K562 (cell line): Measurements from ENCODE around the gene PDE9A. TPM values are rescaled to one million over a fixed set of nuclear protein-coding genes. Genes with fewer than 3 reads are reported as not detected.

Source experiments
- ATAC-seq: fragments of 200-7000 bp; cut with Tn5 transposase; 3 replicates; pipeline ENCODE4 v1.9.1; 2020; ENCODE audit warnings: moderate library complexity
- BruUV-seq: library from RNA; stranded (reverse); fragments of 400-500 nt; replicated peaks from 2 replicates; lab custom pipeline; 2021; lab: Mats Ljungman, UMichigan
- CTCF ChIA-PET: fragments of 300-600 bp; formaldehyde crosslinking; extraction: SDS; loops from one replicate; lab custom pipeline; 2021; ENCODE audit warnings: low intra/inter-chr PET ratio; lab: Yijun Ruan, JAX
- POLR2A ChIA-PET: fragments of 300-600, 350-650 bp; sonication (Branson Sonifier 250); formaldehyde crosslinking; extraction: SDS; loops from one replicate; lab custom pipeline; 2021; ENCODE audit warnings: antibody characterized with exemption, inconsistent platforms; lab: Yijun Ruan, JAX
- DNase-seq, 4 experiments: peaks; one replicate each; pipeline versions ENCODE4 v3.0.0 to v3.0.0-alpha.2; 2011 to 2018; ENCODE audit warnings: low spot score in 3 of 4, mixed read lengths in 3 of 4; ENCODE audit errors: extremely low read depth in 1 of 4
- FAIRE-seq: peaks from 2 replicates; lab custom pipeline; 2011; peaks lifted over from hg19 to GRCh38; lab: Jason Lieb, UNC
- H2AFZ ChIP-seq: 2 replicates; pipeline ENCODE4 v1.6.0; 2011; ENCODE audit warnings: low read depth, low read length, control low read depth, inconsistent platforms
- H3K27ac ChIP-seq: fragments of 200-600 bp; 3 replicates; pipeline ENCODE4 v1.8.0; 2011; ENCODE audit warnings: low read depth, mild to moderate bottlenecking, control low read depth, inconsistent platforms, low read length, moderate library complexity, mixed read lengths; ENCODE audit errors: extremely low read depth
- H3K27me3 ChIP-seq, 2 experiments: fragments of 300-600 bp in 1 of 2; 2 replicates in 1 of 2; 3 replicates in 1 of 2; pipeline versions ENCODE4 v1.6.0 to v1.8.0; 2011; ENCODE audit warnings: inconsistent platforms in 2 of 2, low read length in 2 of 2, mild to moderate bottlenecking in 1 of 2, mixed read lengths in 1 of 2, moderate library complexity in 1 of 2; ENCODE audit not compliant: control insufficient read depth in 2 of 2, insufficient read depth in 2 of 2
- H3K36me3 ChIP-seq: fragments of 300-600 bp; 3 replicates; pipeline ENCODE4 v1.8.0; 2011; ENCODE audit warnings: mild to moderate bottlenecking, low read length, inconsistent platforms; ENCODE audit not compliant: control insufficient read depth, insufficient read depth
- H3K4me1 ChIP-seq, 2 experiments: fragments of 200-600 bp in 1 of 2; replicated peaks in 1 of 2; 2 replicates in 1 of 2; 3 replicates in 1 of 2; pipeline versions ENCODE4 v1.5.1 to v1.8.0; 2011; ENCODE audit warnings: inconsistent platforms in 2 of 2, low read length in 2 of 2, mild to moderate bottlenecking in 1 of 2, mixed read lengths in 1 of 2, moderate library complexity in 1 of 2; ENCODE audit not compliant: control insufficient read depth in 2 of 2, insufficient read depth in 2 of 2
- H3K4me2 ChIP-seq: 2 replicates; pipeline ENCODE4 v1.6.1; 2011; ENCODE audit warnings: low read length, control low read depth, inconsistent platforms, mixed read lengths; ENCODE audit not compliant: insufficient read depth
- H3K4me3 ChIP-seq: fragments of 200-600 bp; sonication (generic), shearing (Covaris generic); 2 replicates; pipeline ENCODE4 v1.5.1; 2016; ENCODE audit warnings: control low read depth, inconsistent platforms
- H3K79me2 ChIP-seq: fragments of 200-600 bp; 3 replicates; pipeline ENCODE4 v1.8.0; 2011; ENCODE audit warnings: low read length, inconsistent platforms; ENCODE audit not compliant: control insufficient read depth, insufficient read depth
- H3K9ac ChIP-seq, 2 experiments: 2 replicates each; pipeline versions ENCODE4 v1.6.0 to v1.6.1; 2011; ENCODE audit warnings: low read depth in 2 of 2, low read length in 2 of 2, control low read depth in 1 of 2, inconsistent platforms in 1 of 2, mild to moderate bottlenecking in 1 of 2, mixed read lengths in 1 of 2; ENCODE audit not compliant: insufficient read depth in 1 of 2
- H3K9me1 ChIP-seq: one replicate; pipeline ENCODE4 v1.6.0; 2011; ENCODE audit warnings: inconsistent platforms, mild to moderate bottlenecking, low read length, moderate library complexity; ENCODE audit not compliant: control insufficient read depth, insufficient read depth
- H3K9me3 ChIP-seq: replicated peaks from 2 replicates; pipeline ENCODE4 v1.5.1; 2011; ENCODE audit warnings: low read depth, low read length, inconsistent platforms; ENCODE audit not compliant: control insufficient read depth, insufficient read depth
- H4K20me1 ChIP-seq: replicated peaks from 2 replicates; pipeline ENCODE4 v1.6.1; 2011; ENCODE audit warnings: low read length, inconsistent platforms, mixed read lengths; ENCODE audit not compliant: control insufficient read depth, insufficient read depth
- BHLHE40 ChIP-seq: IDR thresholded peaks from 2 replicates; pipeline ENCODE4 v1.6.1; 2011; ENCODE audit warnings: low read length, improper control_type of control experiment
- DACH1 ChIP-seq: fragments of 450-650 bp; IDR thresholded peaks from 2 replicates; pipeline ENCODE4 v1.6.1; 2018; ENCODE audit not compliant: partially characterized antibody
- ETV6 ChIP-seq, 3 experiments: fragments of 150-350 bp in 1 of 3; sonication (generic) in 1 of 3; formaldehyde crosslinking in 1 of 3; IDR thresholded peaks; 2 replicates each; pipeline versions ENCODE4 v1.6.1 to v1.8.0; 2014 to 2022; ENCODE audit warnings: borderline replicate concordance in 2 of 3, low read depth in 2 of 3, antibody characterized with exemption in 1 of 3, low read length in 1 of 3, mild to moderate bottlenecking in 1 of 3, missing genetic modification reagents in 1 of 3
- TRIM28 ChIP-seq: fragments of 450-650 bp; IDR thresholded peaks from 2 replicates; pipeline ENCODE4 v1.6.1; 2017
- ZNF175 ChIP-seq: fragments of 200-800 bp; sonication (Bioruptor generic); IDR thresholded peaks from 2 replicates; pipeline ENCODE4 v1.6.1; 2016; ENCODE audit warnings: low read depth, mild to moderate bottlenecking, missing genetic modification characterization, missing compliant biosample characterization
- WGBS: fragments of 100-300 bp; shearing (Covaris generic); methylation state at CpG from one replicate; pipeline ENCODE4 v1.1.6; 2016; ENCODE audit warnings: low coverage, mixed read lengths; ENCODE audit not compliant: insufficient coverage; ENCODE audit errors: missing lambda C conversion rate; 5-methylcytosine and 5-hydroxymethylcytosine counted together
- in situ Hi-C: fragments of 300-500 bp; cut with MboI; formaldehyde crosslinking; loops from 4 replicates; pipeline ENCODE4 v1.15.0; 2018; ENCODE audit warnings: inconsistent platforms, mixed read lengths
- intact Hi-C: fragments of 100-400 bp; cut with micrococcal nuclease; formaldehyde crosslinking; loops from 2 replicates; pipeline ENCODE4 v1.14.2; 2022
- polyA plus RNA-seq, 8 experiments: library from polyadenylated mRNA; depleted of rRNA in 4 of 8; stranded (reverse) in 5 of 8; unstranded in 3 of 8; fragments of >200 nt; fragmentation: Nextera tagmentation in 2 of 8; fragmentation: Illumina TruSeq in 1 of 8; extraction: Ambion mirVana in 2 of 8; extraction: Trizol in 1 of 8; gene quantifications; 2 replicates each; pipeline versions ENCODE4 v1.2.1 to v1.2.3, GENCODE V29; 2011 to 2014; ENCODE audit warnings: inconsistent platforms in 1 of 8, missing spikeins in 1 of 8
- total RNA-seq, 7 experiments: library from RNA; depleted of rRNA in 6 of 7; stranded (reverse); fragments of >200 nt in 6 of 7; fragmentation: Illumina TruSeq in 2 of 7; extraction: Trizol in 2 of 7; gene quantifications; 2 replicates each; pipeline versions ENCODE4 v1.2.1 to v1.2.3, GENCODE V29; 2011 to 2021; ENCODE audit warnings: low replicate concordance in 1 of 7
- TF ChIP-seq, protein P1 (sequence below), 2 experiments: fragments of 450-650 bp in 1 of 2; sonication (generic) in 1 of 2; formaldehyde crosslinking in 1 of 2; IDR thresholded peaks in 1 of 2; conservative IDR thresholded peaks in 1 of 2; 2 replicates each; pipeline versions ENCODE4 v1.6.1 to v1.8.1; 2016 to 2023; ENCODE audit warnings: mild to moderate bottlenecking in 2 of 2, moderate library complexity in 2 of 2, inconsistent platforms in 1 of 2, missing genetic modification reagents in 1 of 2
- TF ChIP-seq, protein P2 (sequence below): sonication (generic); formaldehyde crosslinking; IDR thresholded peaks from 2 replicates; pipeline ENCODE4 v1.8.1; 2023; ENCODE audit warnings: missing genetic modification reagents, mild to moderate bottlenecking, borderline replicate concordance

The PDE9A gene
- total and polyA plus RNA-seq, 9 of the 15 experiments (the other 6 are each of a cell fraction or from before 2014, with no cell fraction given) = 0.07 to 0.27 TPM; not detected in 7

DNA sequence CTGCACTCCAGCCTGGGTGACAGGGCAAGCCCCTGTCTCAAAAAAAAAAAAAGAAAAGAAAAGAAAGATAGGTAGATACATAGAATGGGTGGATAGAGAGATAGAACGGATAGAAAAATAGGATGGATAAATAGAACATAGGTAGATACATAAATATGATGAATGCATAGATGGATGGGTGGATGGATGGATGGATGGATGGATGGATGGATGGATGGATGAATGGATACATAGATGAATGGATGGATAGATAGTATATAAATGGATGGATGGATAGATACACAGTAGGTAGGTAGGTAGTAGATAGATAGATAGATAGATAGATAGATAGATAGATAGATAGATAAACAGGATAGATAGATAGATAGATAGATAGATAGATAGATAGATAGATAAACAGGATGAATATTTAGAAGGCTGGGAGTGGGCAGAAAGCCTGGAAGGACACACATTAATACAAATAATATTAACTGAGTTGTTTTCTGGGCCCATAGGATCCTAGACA, 87.0 kb downstream of the PDE9A start:
- TF ChIP-seq DACH1 = peak; percentile 96
- TF ChIP-seq, protein P1, sequence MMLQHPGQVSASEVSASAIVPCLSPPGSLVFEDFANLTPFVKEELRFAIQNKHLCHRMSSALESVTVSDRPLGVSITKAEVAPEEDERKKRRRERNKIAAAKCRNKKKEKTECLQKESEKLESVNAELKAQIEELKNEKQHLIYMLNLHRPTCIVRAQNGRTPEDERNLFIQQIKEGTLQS (IDR thresholded peaks at IDR 0.05) = no peak
- TF ChIP-seq, protein P1 (CRISPR knock-in tag; conservative IDR thresholded peaks at IDR 0.05) = no peak
- CTCF ChIA-PET = interaction anchor here (0.7 kb wide), 1 partner anchor 42 kb away, joined by 3 read pairs; no protein-coding TSS in a partner anchor
- H3K4me1 ChIP-seq = no peaks in the 10 kb centered on the region
- intact Hi-C loops (no loop called here), in situ Hi-C loops (no loop called here)
- no peak overlapping the region for H3K4me2 ChIP-seq
- no peak for FAIRE-seq
- WGBS = 0% methylated on average over 1 of the region's 1 CpG
- no peak overlapping the region for H2AFZ ChIP-seq
- H4K20me1 ChIP-seq = 0 out of 2 replicates have a peak, but pooled peaks cover 4% of the 10 kb centered on the region
- no peak overlapping the region for H3K9ac ChIP-seq
- H3K27ac ChIP-seq = no peak overlapping the region
- no peaks in the 10 kb centered on the region for H3K9me1 ChIP-seq
- no TSS peak for BruUV-seq
- no peak overlapping the region for H3K4me3 ChIP-seq
- POLR2A ChIA-PET = no interaction called here
- H3K36me3 ChIP-seq = no peaks in the 10 kb centered on the region
- DNase-seq = no peak
- H3K27me3 ChIP-seq = peaks cover 65 to 81% of the 10 kb centered on the region in 2 experiments
- no peak for ATAC-seq
- no peaks in the 10 kb centered on the region for H3K9me3 ChIP-seq
- H3K79me2 ChIP-seq = no peaks in the 10 kb centered on the region

DNA sequence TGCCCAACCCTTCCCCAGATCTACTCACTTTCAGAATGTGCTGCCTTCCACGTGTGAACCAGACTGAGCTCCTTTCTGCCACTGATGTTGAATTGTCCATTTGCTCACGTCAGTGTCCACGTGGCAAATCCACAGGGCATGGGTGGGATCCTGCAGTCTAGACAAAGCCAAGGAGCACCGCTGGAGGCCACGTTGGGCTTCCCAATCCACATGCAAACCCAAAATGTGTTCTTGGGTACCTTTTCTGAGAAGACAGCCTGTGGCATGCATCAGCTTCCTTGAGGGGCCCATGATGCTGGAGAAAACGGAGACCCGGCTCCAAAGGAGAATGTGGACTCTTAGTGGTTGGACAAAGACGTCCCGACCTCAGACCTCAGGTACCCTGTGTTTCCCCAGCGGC, 87.6 kb downstream of the PDE9A start:
- Histone ChIP-seq H3K4me1 (no peaks in the 10 kb centered on the region), H3K27ac (no peak overlapping the region), H2AFZ (no peak overlapping the region), H4K20me1 (0 out of 2 replicates have a peak, but pooled peaks cover 5% of the 10 kb centered on the region), H3K9me1 (no peaks in the 10 kb centered on the region), H3K36me3 (no peaks in the 10 kb centered on the region), H3K9me3 (no peaks in the 10 kb centered on the region), H3K79me2 (no peaks in the 10 kb centered on the region), H3K4me3 (no peak overlapping the region), H3K9ac (no peak overlapping the region), H3K27me3 (peaks cover 65 to 81% of the 10 kb centered on the region in 2 experiments), H3K4me2 (no peak overlapping the region)
- intact Hi-C loops (no loop called here), in situ Hi-C loops (no loop called here)
- FAIRE-seq (no peak), DNase-seq (no peak), ATAC-seq (no peak)
- no TSS peak for BruUV-seq
- POLR2A ChIA-PET = interaction anchor here (0.6 to 1.3 kb wide), 2 partner anchors 9 to 19 kb away, joined by 3 read pairs; no protein-coding TSS in a partner anchor
- WGBS = under 1% methylated on average over 10 of the region's 10 CpGs
- TF ChIP-seq ETV6 (IDR thresholded peaks at IDR 0.05; ENCODE audit: borderline replicate concordance in 1 of 2, low read depth in 2 of 2, low read length in 1 of 2) (no peak), ETV6 (CRISPR knock-in tag; IDR thresholded peaks at IDR 0.05; ENCODE audit: borderline replicate concordance) (no peak), BHLHE40 (no peak), TRIM28 (no peak), ZNF175 (CRISPR knock-in tag) (no peak)
- TF ChIP-seq, protein P2, sequence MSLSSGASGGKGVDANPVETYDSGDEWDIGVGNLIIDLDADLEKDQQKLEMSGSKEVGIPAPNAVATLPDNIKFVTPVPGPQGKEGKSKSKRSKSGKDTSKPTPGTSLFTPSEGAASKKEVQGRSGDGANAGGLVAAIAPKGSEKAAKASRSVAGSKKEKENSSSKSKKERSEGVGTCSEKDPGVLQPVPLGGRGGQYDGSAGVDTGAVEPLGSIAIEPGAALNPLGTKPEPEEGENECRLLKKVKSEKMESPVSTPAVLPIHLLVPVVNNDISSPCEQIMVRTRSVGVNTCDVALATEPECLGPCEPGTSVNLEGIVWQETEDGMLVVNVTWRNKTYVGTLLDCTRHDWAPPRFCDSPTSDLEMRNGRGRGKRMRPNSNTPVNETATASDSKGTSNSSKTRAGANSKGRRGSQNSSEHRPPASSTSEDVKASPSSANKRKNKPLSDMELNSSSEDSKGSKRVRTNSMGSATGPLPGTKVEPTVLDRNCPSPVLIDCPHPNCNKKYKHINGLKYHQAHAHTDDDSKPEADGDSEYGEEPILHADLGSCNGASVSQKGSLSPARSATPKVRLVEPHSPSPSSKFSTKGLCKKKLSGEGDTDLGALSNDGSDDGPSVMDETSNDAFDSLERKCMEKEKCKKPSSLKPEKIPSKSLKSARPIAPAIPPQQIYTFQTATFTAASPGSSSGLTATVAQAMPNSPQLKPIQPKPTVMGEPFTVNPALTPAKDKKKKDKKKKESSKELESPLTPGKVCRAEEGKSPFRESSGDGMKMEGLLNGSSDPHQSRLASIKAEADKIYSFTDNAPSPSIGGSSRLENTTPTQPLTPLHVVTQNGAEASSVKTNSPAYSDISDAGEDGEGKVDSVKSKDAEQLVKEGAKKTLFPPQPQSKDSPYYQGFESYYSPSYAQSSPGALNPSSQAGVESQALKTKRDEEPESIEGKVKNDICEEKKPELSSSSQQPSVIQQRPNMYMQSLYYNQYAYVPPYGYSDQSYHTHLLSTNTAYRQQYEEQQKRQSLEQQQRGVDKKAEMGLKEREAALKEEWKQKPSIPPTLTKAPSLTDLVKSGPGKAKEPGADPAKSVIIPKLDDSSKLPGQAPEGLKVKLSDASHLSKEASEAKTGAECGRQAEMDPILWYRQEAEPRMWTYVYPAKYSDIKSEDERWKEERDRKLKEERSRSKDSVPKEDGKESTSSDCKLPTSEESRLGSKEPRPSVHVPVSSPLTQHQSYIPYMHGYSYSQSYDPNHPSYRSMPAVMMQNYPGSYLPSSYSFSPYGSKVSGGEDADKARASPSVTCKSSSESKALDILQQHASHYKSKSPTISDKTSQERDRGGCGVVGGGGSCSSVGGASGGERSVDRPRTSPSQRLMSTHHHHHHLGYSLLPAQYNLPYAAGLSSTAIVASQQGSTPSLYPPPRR (CRISPR knock-in tag) = no peak
- CTCF ChIA-PET = no interaction called here
